ENCODE results near the gene BHMT2. TPM values are rescaled to one million over a fixed set of nuclear protein-coding genes. Genes with fewer than 3 reads are reported as not detected.

Gene BHMT2
- polyA plus RNA-seq, 3 donors = not detected

GRCh38 chr5:79023348-79023747 is 46.2 kb upstream of the BHMT2 start:
- Mint-ChIP-seq H3K27ac (no peak overlapping the region), H3K9me3 (peaks cover 0 to 2% (median 0%) of the 10 kb centered on the region in 7 donors), H3K4me3 (no peak overlapping the region), H3K27me3 (ENCODE audit: low read depth in 3 of 3) (peaks cover 8 to 28% (median 9%) of the 10 kb centered on the region in 3 donors), H3K36me3 (no peaks in the 10 kb centered on the region), H3K4me1 (peaks cover 16% of the 10 kb centered on the region)
- Histone ChIP-seq H2AFZ (ENCODE audit: insufficient read depth, low read depth, low read length, poor library complexity, severe bottlenecking) (no peak overlapping the region), H3K27me3 (ENCODE audit: control insufficient read depth in 2 of 2, insufficient read depth in 2 of 2, low read length in 2 of 2) (peaks cover 6 to 15% of the 10 kb centered on the region in 2 donors), H3K36me3 (replicated peaks in 1 of 2; ENCODE audit: control insufficient read depth in 1 of 2, insufficient read depth in 2 of 2, low read length in 2 of 2) (no peaks in the 10 kb centered on the region), H3K9me3 (replicated peaks in 1 of 2; ENCODE audit: control insufficient read depth in 1 of 2, insufficient read depth in 1 of 2, low read length in 2 of 2) (no peaks in the 10 kb centered on the region), H3K27ac (ENCODE audit: low read depth in 1 of 2, low read length in 2 of 2) (no peak overlapping the region), H3K4me1 (ENCODE audit: control insufficient read depth in 1 of 2, insufficient read depth in 2 of 2, low read length in 2 of 2) (peaks cover 0 to 3% of the 10 kb centered on the region in 2 donors), H4K20me1 (ENCODE audit: insufficient read depth, low read length) (no peaks in the 10 kb centered on the region), H3K79me2 (ENCODE audit: insufficient read depth, low read length) (no peaks in the 10 kb centered on the region), H3K4me3 (replicated peaks in 1 of 3; ENCODE audit: low read depth in 2 of 3, low read length in 3 of 3) (no peak overlapping the region), H3K4me2 (replicated peaks; ENCODE audit: extremely low read depth, low read length, poor library complexity, severe bottlenecking) (no peak overlapping the region), H3K9ac (ENCODE audit: insufficient read depth, low read length, poor library complexity, severe bottlenecking) (no peak overlapping the region)
- intact Hi-C loops (cut with micrococcal nuclease) = loop anchor here in 1 of 2 donors (5.0 to 10.0 kb wide), 2 partner anchors 109 to 441 kb away; no protein-coding TSS in a partner anchor
- no CpG with 5 or more reads among the region's 1 CpG for WGBS (ENCODE audit: insufficient coverage)
- no peak for TF ChIP-seq CTCF (IDR thresholded peaks at IDR 0.05)
- no peak for DNase-seq

- peaks cover 16% of the 10 kb centered on the region for H3K4me1 Mint-ChIP-seq
- no peak overlapping the region for H3K27ac ChIP-seq (ENCODE audit: low read depth in 1 of 2, low read length in 2 of 2)
- H3K4me2 ChIP-seq (replicated peaks; ENCODE audit: extremely low read depth, low read length, poor library complexity, severe bottlenecking) = no peak overlapping the region
- peaks cover 0 to 2% (median 0%) of the 10 kb centered on the region in 7 donors for H3K9me3 Mint-ChIP-seq
- peaks cover 6 to 15% of the 10 kb centered on the region in 2 donors for H3K27me3 ChIP-seq (ENCODE audit: control insufficient read depth in 2 of 2, insufficient read depth in 2 of 2, low read length in 2 of 2)
- no peaks in the 10 kb centered on the region for H4K20me1 ChIP-seq (ENCODE audit: insufficient read depth, low read length)
- H3K36me3 ChIP-seq (replicated peaks in 1 of 2; ENCODE audit: control insufficient read depth in 1 of 2, insufficient read depth in 2 of 2, low read length in 2 of 2) = no peaks in the 10 kb centered on the region
- intact Hi-C loops (cut with micrococcal nuclease) = loop anchor here in 1 of 2 donors (5.0 to 10.0 kb wide), 2 partner anchors 108 to 441 kb away; no protein-coding TSS in a partner anchor
- no peak overlapping the region for H3K9ac ChIP-seq (ENCODE audit: insufficient read depth, low read length, poor library complexity, severe bottlenecking)
- peaks cover 8 to 27% (median 9%) of the 10 kb centered on the region in 3 donors for H3K27me3 Mint-ChIP-seq (ENCODE audit: low read depth in 3 of 3)
- peaks cover 0 to 3% of the 10 kb centered on the region in 2 donors for H3K4me1 ChIP-seq (ENCODE audit: control insufficient read depth in 1 of 2, insufficient read depth in 2 of 2, low read length in 2 of 2)
- no peak overlapping the region for H3K4me3 Mint-ChIP-seq
- H3K4me3 ChIP-seq (replicated peaks in 1 of 3; ENCODE audit: low read depth in 2 of 3, low read length in 3 of 3) = no peak overlapping the region
- WGBS (ENCODE audit: insufficient coverage) = no CpG with 5 or more reads among the region's 1 CpG
- H3K79me2 ChIP-seq (ENCODE audit: insufficient read depth, low read length) = no peaks in the 10 kb centered on the region
- no peak overlapping the region for H2AFZ ChIP-seq (ENCODE audit: insufficient read depth, low read depth, low read length, poor library complexity, severe bottlenecking)
- TF ChIP-seq CTCF (IDR thresholded peaks at IDR 0.05) = no peak
- H3K36me3 Mint-ChIP-seq = no peaks in the 10 kb centered on the region
- no peak for DNase-seq
- no peak overlapping the region for H3K27ac Mint-ChIP-seq
- no peaks in the 10 kb centered on the region for H3K9me3 ChIP-seq (replicated peaks in 1 of 2; ENCODE audit: control insufficient read depth in 1 of 2, insufficient read depth in 1 of 2, low read length in 2 of 2)
These were observed 45.6 kb upstream of the BHMT2 start for GRCh38 chr5:79023947-79024346.
